Neutrophil (primary cell): ENCODE results near the gene CASP1.

Experiments
- H3K27ac ChIP-seq: fragments of 200-600 bp; sonication (generic); 2 replicates; pipeline ENCODE4 v1.5.1; 2016; ENCODE audit warnings: mild to moderate bottlenecking, moderate library complexity
- H3K27me3 ChIP-seq: fragments of 200-600 bp; sonication (generic); 2 replicates; pipeline ENCODE4 v1.6.0; 2016; ENCODE audit warnings: mild to moderate bottlenecking
- H3K36me3 ChIP-seq: fragments of 200-600 bp; sonication (generic); 2 replicates; pipeline ENCODE4 v1.5.1; 2017
- H3K4me1 ChIP-seq, 2 experiments: fragments of 200-600 bp in 1 of 2; sonication (generic) in 1 of 2; 1 replicate in 1 of 2; 2 replicates in 1 of 2; pipeline versions ENCODE4 v1.5.1 to v1.6.1; 2013 to 2016; ENCODE audit warnings: low read depth in 1 of 2, low read length in 1 of 2, mild to moderate bottlenecking in 1 of 2, moderate library complexity in 1 of 2; ENCODE audit not compliant: control insufficient read depth in 1 of 2, insufficient read depth in 1 of 2
- H3K4me3 ChIP-seq, 2 experiments: fragments of 200-600 bp in 1 of 2; sonication (generic) in 1 of 2; 1 replicate in 1 of 2; 2 replicates in 1 of 2; pipeline ENCODE4 v1.5.1; 2013 to 2016; ENCODE audit warnings: low read depth in 1 of 2, low read length in 1 of 2, mild to moderate bottlenecking in 1 of 2, moderate library complexity in 1 of 2
- H3K9me3 ChIP-seq: fragments of 200-600 bp; sonication (generic); 2 replicates; pipeline ENCODE4 v1.5.1; 2016
- CTCF ChIP-seq: fragments of 200-600 bp; sonication (generic); IDR thresholded peaks from 2 replicates; pipeline ENCODE4 v1.5.1; 2016; ENCODE audit warnings: antibody characterized with exemption

Gene CASP1

GRCh38 chr11:105022527-105022926, 12.4 kb downstream of the CASP1 start:
- no peak for TF ChIP-seq CTCF
- H3K4me1 ChIP-seq, result peaks cover 15 to 16% of the 10 kb centered on the region in 2 experiments
- H3K9me3 ChIP-seq, result no peaks in the 10 kb centered on the region
- H3K36me3 ChIP-seq, result peaks cover 35% of the 10 kb centered on the region
- H3K27me3 ChIP-seq, result no peaks in the 10 kb centered on the region
- H3K27ac ChIP-seq, result peak overlapping the region; percentile 48
- peak overlapping the region in 1 of 2 experiments; percentile 65 for H3K4me3 ChIP-seq

GRCh38 chr11:105007463-105007862, 27.5 kb downstream of the CASP1 start:
- H3K4me3 ChIP-seq, result no peak overlapping the region
- no peak overlapping the region for H3K27ac ChIP-seq
- H3K9me3 ChIP-seq, result no peaks in the 10 kb centered on the region
- H3K4me1 ChIP-seq, result no peaks in the 10 kb centered on the region
- H3K36me3 ChIP-seq, result no peaks in the 10 kb centered on the region
- TF ChIP-seq CTCF, result no peak
- no peaks in the 10 kb centered on the region for H3K27me3 ChIP-seq

- no peak for TF ChIP-seq CTCF
- no peaks in the 10 kb centered on the region for H3K9me3 ChIP-seq
- H3K4me3 ChIP-seq, result no peak overlapping the region
- no peak overlapping the region for H3K27ac ChIP-seq
- H3K27me3 ChIP-seq, result no peaks in the 10 kb centered on the region
- peaks cover 0 to 4% of the 10 kb centered on the region in 2 experiments for H3K4me1 ChIP-seq
- no peaks in the 10 kb centered on the region for H3K36me3 ChIP-seq
These were observed 29.5 kb downstream of the CASP1 start for GRCh38 chr11:105005451-105005845.

- H3K27ac ChIP-seq, result no peak overlapping the region
- no peaks in the 10 kb centered on the region for H3K9me3 ChIP-seq
- H3K36me3 ChIP-seq, result no peaks in the 10 kb centered on the region
- H3K4me1 ChIP-seq, result peaks cover 0 to 4% of the 10 kb centered on the region in 2 experiments
- H3K27me3 ChIP-seq, result no peaks in the 10 kb centered on the region
- no peak for TF ChIP-seq CTCF
- H3K4me3 ChIP-seq, result no peak overlapping the region
These were observed 30.9 kb downstream of the CASP1 start for GRCh38 chr11:105004021-105004420.

- H3K4me3 ChIP-seq, result no peak overlapping the region
- TF ChIP-seq CTCF, result no peak
- H3K36me3 ChIP-seq, result no peaks in the 10 kb centered on the region
- H3K27ac ChIP-seq, result no peak overlapping the region
- no peaks in the 10 kb centered on the region for H3K27me3 ChIP-seq
- H3K9me3 ChIP-seq, result no peaks in the 10 kb centered on the region
- H3K4me1 ChIP-seq, result peaks cover 0 to 4% of the 10 kb centered on the region in 2 experiments
These were observed 31.8 kb downstream of the CASP1 start for GRCh38 chr11:105003151-105003550.

GRCh38 chr11:105000797-105001196, 34.1 kb downstream of the CASP1 start:
- H3K9me3 ChIP-seq, result no peaks in the 10 kb centered on the region
- no peaks in the 10 kb centered on the region for H3K36me3 ChIP-seq
- H3K27me3 ChIP-seq, result no peaks in the 10 kb centered on the region
- H3K4me1 ChIP-seq, result peaks cover 0 to 4% of the 10 kb centered on the region in 2 experiments
- H3K27ac ChIP-seq, result no peak overlapping the region
- TF ChIP-seq CTCF, result peak; percentile 91
- H3K4me3 ChIP-seq, result no peak overlapping the region
